HG03571 (cell line): ENCODE measurements around the gene SLC44A3.

ENCODE experiments used
- ATAC-seq: cut with Tn5 transposase; IDR thresholded peaks from one replicate; pipeline ENCODE4 v1.9.1; 2021; ENCODE audit not compliant: unreplicated experiment

The SLC44A3 gene, protein sequence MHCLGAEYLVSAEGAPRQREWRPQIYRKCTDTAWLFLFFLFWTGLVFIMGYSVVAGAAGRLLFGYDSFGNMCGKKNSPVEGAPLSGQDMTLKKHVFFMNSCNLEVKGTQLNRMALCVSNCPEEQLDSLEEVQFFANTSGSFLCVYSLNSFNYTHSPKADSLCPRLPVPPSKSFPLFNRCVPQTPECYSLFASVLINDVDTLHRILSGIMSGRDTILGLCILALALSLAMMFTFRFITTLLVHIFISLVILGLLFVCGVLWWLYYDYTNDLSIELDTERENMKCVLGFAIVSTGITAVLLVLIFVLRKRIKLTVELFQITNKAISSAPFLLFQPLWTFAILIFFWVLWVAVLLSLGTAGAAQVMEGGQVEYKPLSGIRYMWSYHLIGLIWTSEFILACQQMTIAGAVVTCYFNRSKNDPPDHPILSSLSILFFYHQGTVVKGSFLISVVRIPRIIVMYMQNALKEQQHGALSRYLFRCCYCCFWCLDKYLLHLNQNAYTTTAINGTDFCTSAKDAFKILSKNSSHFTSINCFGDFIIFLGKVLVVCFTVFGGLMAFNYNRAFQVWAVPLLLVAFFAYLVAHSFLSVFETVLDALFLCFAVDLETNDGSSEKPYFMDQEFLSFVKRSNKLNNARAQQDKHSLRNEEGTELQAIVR

DNA sequence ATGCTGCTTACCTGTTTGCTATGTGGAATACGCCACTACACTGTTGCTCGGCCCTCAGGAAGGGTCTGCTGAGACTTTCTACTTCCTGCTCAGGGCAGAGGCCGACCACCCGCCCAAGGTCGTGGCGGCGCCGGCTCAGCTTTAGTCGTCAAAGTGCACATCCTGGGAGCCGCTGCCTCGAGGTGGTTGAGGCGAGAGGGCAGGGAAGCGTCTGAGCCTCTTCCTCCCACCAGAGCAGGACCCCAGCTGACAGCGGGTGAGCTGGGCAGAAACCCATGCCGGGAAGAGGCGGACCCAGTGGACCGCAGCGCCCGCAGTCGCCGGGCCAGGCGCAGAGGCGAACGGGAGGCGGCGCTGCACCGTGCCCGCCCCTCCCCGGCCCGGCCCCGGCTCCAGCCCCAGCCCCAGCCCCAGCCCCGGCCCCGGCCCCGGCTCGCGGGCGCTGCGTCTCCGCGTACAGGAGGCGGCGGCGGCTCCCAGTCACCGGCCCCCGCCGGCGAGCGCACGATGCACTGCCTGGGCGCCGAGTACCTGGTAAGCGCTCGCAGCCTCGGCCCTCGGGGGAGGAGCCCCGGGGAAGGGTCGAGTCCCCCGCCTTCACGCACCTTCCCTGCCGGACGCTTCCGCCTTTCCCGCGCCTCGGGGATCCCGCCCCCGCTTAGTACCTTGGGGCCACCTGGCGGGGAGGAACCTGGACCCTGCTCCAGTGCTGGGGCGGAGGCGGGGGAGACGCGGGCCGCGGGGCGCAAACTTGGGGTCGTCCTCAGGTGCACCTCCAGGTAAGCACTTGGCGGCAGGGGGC, at the start of gene SLC44A3:
Gene SLC44A3, plus strand, starts transcription at position 413 of the 802 bp plus-strand sequence. Its CDS starts 95 bp downstream, at position 508.
- no peak for ATAC-seq

DNA sequence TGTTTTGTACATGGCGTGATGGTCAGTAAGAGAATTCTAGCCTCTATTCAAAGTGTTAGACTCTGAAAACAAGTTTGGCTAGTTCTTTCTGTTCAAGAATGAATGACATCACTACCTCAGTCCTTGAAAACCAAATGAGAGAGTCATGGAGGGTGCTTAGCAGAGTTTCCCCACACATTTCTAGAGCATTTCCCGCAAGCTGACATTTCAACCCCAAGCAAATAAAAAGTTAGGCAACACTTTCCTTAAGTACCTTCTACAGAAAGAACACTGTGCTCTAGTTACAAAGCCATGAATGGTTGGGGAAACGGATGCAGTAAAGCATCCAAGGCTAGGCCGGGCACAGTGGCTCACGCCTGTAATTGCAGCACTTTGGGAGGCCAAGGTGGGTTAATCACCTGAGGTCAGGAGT, 47.9 kb upstream of the SLC44A3 start:
- no peak for ATAC-seq

DNA sequence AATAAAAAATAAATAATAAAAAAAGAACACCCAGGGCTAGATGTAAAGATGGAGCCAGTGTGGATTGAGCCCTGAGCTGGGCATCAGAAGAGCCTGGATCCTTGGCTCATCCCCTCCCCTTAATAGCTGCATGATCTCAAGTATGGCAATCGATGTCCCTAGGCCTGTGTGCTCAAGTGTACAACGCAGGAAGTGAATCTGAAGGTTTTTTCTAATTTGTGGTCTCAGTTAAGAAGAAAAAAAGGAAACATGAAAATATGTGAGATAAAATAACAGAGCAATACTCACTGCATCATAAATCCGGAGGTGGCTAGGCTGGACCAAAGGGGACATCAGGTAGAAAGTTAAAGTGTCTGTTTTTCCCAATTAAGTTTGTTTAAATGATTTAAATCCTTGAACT, 47.3 kb upstream of the SLC44A3 start:
- no peak for ATAC-seq

DNA sequence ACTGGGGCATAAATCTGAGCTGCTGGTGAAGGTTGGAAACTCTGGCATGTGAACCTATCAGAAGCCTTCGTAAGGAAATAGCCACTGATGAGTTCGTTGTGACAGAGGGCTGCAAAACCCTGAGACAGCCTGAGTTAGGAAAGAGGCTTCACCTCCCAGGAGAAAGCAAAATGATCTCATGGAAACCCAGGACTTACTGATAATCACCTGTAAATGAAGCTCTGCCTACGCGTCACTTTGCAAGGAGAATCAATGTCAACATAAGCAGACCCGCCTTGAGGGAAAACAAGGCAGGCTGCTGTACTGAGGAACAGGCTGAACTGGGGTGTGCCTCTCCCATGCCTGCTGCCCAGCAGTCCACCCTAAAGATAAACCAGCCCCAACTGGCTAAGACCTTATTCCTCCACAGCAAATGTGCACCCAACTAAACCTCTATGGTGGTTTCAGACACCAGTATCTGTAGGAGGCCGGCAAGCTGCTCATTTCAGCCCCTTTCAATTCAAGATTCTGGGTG, 46.8 kb upstream of the SLC44A3 start:
- no peak for ATAC-seq

DNA sequence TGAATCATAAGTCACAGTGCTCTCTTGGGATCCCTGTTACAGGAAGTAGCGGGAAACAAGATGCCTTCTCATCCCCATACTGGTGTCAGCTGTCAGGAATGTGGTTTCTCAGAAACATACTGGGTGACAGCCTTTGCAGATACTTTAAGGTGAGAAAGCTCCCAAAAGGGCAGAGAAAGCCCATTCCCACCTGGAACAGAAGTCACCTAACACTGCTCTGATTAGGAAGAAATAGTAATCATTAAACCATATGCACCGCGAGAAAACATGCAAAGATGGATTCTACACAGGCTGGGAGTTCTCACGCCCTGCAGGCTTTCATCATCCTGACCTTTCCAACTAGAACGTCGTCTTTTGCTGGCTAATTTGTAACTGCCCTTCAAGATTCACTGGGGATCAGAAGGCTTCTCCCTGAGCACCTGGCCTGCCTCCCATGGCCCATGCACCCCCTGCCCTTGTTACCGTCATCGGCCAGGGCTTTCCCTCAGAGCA, 46.2 kb upstream of the SLC44A3 start:
- ATAC-seq: no peak

DNA sequence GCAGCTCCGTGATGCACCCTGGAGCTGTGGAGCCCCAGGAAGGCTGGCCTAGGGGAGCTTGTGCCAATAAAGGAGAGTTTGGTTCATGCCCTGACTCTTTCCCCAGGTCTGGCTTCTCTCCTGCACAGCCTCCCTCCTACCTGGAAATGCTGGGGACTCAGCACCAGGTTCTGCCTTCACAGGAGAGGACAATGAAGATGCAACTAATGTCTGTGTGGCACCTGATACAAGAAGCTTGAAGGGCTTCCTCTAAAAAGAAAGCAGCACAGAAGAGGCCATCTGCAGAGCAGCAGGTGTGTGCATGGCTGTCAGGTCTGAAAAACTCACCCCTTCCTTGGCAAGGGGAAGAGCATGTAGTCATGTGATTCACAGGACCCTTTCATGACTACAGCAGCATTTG, 43.7 kb upstream of the SLC44A3 start:
- no peak for ATAC-seq

DNA sequence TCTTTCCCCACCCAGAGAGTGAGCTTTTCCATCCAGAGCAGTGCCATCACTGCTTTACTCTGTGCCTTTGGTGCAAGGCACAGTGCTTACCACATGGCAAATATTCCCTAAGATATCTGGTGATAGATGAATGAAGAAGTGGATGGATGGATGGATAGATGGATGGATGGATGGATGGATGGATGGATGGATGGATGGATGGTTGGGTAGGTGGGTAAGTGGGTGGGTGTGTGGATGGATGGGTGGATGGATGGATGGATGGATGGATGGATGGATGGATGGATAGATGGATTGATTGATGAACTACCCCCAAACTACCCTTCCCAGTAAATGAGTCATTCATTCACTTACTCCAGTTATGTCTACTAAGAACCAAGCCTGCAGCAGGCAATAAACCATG, 42.9 kb upstream of the SLC44A3 start:
- no peak for ATAC-seq

DNA sequence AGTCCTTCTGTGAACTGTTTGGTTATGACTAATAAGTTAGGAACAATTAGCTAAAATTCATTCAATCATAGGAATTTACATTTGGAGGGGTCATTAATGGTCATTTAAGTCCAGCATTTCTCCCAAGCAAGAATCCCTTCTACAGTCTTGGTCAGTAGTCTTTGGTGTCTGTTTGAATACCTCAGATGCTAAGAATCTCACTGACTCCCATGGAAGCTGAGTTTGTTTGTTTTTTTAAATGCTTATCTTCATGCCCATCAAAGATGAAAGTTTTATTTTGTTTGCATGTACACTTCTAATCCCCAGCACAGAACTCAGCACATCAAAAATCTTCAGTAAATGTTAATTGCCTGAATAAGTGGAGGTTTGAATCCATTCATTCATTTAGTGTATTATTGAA, 41.3 kb upstream of the SLC44A3 start:
- ATAC-seq: no peak

DNA sequence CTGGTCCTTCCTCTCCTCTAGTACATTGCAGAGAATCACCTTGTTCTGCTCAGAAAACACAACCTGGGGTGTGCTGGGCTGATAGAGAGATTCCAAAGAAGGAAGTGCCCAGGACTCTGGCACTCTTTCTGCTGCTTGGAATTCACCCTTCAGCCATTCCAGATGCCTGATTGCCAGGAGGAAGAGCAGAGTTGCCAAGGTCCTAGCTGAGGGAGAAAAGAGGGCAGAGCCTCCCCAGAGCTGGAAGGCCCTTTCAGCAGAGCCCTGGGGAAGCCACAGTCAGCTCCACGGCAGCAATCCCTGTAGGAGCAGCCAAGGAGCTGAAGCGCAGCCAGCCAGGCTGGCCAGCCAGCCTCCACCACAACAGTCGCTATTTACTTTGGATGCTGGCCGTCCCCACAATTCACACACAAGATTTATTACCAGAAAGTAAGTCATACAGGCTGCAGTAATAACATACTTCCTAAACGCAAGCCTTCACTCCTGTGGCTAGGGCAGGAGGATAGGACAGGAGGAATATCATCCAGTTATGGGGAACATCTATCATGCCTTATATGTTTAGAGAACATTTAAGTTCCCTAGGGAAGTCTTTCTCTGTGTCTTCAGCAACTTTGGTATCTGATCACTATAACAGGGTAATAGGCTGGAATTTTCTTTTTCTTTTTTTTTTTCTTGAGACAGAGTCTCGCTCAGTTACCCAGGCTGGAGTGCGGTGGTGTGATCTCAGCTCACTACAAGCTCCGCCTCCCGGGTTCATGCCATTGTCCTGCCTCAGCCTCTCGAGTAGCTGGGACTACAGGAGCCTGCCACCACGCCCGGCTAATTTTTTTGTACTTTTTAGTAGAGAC, 36.6 kb upstream of the SLC44A3 start:
- ATAC-seq: no peak

DNA sequence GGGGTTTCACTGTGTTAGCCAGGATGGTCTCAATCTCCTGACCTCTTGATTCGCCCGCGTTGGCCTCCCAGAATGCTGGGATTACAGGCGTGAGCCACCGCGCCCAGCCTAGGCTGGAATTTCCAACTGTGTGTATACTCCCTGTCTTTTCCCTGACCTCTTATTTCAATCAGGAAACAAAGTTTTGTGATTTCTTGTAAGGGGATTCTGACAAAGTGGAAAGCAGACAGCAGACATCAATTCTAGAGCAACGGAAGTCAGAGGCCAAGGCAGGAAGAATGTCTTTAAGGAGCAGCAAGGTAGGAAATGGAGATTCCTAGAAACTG, 36.0 kb upstream of the SLC44A3 start:
- ATAC-seq: no peak

DNA sequence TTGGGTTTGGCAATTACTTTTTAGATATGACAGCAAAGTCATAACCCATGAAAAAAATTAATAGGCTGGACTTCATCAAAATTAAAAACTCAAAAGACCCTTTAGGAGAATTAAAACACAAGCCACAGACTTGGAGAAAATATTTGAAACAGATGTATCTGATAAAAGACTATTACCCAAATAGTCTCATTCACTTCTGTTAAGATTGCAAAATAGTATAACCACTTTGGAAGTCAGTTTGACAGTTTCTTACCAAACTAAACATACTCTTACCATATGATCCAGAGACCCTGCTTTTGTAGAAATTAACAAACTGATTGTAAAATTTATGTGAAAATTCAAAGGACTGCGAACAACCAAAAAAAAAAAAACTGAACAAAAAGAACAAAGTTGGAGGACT, 32.5 kb upstream of the SLC44A3 start:
- no peak for ATAC-seq

DNA sequence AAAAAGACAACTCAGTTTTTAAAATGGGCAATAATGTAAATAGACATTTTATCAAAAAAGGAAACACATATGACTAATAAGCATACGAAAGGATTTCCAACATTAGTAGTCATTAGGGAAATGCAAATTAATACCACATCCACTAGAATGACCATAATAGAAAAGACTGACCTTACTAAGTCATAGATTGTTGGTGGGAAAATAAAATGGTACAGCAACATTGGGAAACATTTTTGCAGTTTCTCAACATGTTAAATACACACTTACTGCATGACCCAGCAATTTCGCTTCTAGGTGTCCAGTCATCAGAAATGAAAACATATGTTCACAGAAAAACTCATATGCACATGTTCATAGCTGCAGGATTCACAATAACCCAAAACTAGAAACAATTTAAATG, 29.9 kb upstream of the SLC44A3 start:
- no peak for ATAC-seq

DNA sequence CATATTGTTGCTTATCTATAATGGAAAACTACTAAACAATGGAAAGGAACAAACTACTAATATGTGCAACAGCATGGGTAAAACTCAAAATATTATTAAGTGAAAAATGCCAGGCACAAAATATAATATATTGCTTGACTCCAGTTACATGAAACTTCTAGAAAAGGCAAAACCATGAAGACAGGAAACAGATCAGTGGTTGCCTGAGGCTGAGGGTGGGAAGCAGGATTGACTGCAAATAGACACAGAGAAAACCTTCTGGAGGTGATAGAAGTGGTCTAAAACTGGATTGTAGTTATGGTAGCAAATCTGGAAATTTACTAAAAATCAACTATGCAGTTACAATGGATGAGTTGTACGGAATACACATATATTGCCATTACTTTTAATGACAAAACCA, 29.5 kb upstream of the SLC44A3 start:
- ATAC-seq: no peak

DNA sequence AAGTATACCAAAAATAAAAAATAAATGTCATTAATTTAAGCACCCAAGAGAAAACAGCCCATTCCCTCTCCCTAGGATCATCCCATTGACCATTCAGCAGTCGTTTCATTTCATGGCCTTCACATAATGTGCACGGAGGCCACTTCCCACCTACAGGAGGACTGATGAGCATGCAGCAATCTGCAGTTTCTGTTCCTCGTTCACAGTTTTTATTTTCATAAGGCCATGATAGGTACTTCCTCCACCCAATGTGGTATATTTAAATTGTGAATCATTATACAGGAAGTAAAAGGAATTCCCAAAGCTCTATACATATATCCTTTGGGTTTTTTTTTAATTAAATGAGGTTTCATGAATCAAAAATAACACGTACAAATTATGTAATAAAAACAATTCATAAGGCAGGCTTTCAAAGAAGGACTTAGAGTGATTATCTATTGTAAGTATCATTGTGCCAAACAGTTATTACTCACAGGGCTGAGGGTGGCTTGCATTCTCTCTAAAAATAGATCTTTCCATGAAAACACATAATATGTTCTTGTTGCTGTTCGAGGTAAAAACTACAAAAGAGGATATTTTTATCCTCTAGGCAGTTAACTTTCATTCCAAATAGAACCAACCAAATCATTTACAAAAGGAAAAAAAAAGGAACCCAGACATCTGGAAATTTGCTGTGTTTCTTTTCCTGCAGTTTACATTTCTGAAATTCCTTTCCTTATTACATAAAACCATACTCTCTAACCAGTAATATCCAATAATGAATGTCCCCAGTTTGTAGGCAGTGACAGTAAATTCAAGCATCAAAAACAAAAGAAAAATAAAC, 27.5 kb upstream of the SLC44A3 start:
- peak; percentile 100 for ATAC-seq

DNA sequence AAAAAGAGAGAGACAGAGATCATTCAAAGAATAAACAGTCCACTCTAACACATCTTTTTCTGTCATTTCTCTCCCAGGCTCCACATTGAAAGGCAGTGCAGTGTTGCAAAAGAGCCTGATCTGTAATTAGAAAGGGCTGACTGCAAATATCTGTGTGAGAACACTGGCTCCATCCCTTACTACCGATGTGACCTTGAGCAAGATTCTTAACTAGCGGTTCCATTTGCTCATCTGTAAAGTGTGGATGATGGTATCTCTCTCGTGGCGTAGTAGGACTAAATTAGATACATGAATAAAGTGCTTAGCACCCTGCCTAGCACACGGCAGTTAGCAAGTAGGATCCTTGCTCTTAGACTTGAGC, 26.9 kb upstream of the SLC44A3 start:
- ATAC-seq: no peak

DNA sequence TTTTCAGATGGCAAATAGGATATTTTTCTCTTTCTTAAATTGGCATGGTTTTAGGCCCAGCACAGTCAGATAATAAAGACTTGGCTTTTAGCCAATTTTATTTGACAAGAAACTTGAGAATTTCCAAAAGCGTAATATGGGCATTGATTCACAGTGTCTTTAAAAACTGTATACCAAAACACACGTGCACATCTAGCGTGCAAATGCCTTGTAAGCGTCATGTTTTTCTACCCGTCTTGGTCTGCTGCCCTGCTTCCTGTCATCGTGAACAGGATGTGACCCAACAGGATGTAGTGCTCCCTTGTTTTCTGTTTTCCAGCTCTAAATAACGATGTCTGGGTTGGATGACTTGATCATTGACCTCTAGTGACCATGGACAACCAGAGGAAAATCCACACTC, 24.7 kb upstream of the SLC44A3 start:
- no peak for ATAC-seq

DNA sequence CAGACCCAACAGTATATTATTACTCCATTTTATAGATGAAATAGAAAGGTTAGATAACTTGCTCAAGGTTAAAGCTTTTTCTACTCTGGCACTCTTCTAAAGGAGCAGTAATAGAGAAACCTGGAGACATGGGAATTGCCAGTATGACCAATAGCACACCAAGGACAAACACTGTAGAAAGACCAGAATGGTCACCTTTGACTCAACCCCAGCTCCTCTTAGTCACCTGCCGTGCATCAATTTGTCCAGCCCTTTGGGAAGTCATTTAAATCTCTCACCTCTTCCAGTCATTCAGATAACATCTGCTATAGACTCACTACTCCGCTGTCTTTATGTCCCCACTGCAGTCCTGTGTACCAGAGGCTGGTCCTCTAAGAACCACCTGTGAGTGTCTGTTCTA, 23.9 kb upstream of the SLC44A3 start:
- ATAC-seq: no peak

DNA sequence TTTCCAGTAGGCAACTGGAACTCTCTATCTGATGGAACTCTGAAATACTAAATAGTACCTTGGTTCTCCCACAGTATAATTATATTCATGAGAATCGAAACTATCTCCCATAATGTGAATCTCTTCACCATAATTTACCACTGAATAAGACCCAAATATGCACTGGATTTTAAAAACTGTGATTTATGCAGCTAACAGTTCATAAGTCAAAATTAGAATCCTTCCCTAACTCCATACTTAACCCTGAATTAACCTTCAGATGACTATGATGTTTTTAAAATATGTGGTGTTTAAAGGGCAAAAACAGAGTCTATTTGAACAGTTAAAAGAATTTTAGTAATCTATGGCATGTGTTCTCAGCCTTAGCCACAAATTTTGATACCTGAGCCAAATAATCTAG, 22.9 kb upstream of the SLC44A3 start:
- no peak for ATAC-seq

DNA sequence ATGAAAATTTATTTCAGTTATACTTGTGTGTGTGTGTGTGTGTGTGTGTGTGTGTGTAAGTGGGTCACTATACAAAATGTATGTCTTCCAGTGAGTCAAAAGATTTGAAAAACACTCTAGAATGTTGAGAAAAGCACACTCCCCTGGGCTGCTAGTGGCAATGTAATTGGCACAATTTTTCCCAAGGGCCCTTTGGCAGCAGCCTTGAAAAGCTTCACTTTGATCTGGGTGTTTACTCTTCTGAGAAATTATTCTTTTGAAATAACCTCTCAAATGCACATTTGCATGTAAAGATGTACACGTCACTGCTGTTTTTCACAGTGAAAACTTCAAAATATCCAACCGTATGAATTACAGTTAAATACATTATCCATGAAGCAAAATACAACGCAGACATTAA, 22.1 kb upstream of the SLC44A3 start:
- no peak for ATAC-seq

DNA sequence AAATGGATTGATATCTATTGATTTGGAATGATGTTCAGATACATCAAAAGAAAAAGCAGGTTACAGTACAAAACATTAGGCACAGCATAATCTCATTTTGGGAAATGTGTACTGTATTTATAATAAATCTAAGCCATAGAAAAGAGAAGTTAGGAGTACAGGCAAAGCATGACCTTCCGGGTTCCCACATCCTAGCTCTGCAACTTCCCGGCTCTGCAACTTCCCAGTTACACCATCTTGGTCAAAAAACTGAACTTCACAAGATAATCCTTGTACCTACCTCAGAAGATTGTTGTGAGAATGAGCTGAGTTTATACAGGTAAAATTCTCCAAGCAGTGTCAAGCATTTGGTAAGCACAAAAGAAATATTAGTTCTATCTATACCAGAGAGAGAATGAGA, 21.7 kb upstream of the SLC44A3 start:
- no peak for ATAC-seq
